ENCODE results near the gene ABCB11. TPM values are rescaled to one million over a fixed set of nuclear protein-coding genes. Genes with fewer than 3 reads are reported as not detected.

The ABCB11 gene
- total and polyA plus RNA-seq, 11 donors, result 0.05 to 0.10 (median 0.09) TPM; not detected in 6

DNA sequence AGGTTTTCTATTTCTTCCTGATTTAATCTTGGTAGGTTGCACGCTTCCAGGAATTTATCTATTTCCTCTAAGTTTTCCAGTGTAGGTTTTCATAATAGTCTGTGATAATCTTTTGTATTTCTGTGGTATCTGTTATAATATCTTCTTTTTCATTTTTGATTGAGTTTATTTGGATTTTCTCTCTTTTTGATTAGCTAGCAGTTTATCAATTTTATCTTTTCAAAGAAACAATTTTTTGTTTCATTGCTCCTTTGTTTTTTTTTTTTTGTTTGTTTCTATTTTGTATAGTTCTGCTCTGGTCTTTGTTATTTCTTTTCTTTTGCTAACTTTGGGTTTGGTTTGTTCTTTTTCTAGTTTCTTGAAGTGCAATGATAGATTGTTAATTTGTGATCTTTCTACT lies 78.7 kb downstream of the ABCB11 start:
- Histone ChIP-seq H3K36me3 (no peaks in the 10 kb centered on the region), H3K4me3 (no peak overlapping the region), H3K27me3 (no peaks in the 10 kb centered on the region), H3K4me1 (no peaks in the 10 kb centered on the region), H3K9me3 (peaks cover 0 to 25% (median 6%) of the 10 kb centered on the region in 12 donors), H3K27ac (no peak overlapping the region)
- ATAC-seq (no peak), DNase-seq (no peak)
- 69 to 73% (median 72%) methylated on average over 1 of the region's 1 CpG for WGBS, 4 donors
- intact Hi-C loops (cut with DNase I), result no loop called here
- TF ChIP-seq POLR2A (IDR thresholded peaks at IDR 0.05), result no peak
- TF ChIP-seq, protein P1, sequence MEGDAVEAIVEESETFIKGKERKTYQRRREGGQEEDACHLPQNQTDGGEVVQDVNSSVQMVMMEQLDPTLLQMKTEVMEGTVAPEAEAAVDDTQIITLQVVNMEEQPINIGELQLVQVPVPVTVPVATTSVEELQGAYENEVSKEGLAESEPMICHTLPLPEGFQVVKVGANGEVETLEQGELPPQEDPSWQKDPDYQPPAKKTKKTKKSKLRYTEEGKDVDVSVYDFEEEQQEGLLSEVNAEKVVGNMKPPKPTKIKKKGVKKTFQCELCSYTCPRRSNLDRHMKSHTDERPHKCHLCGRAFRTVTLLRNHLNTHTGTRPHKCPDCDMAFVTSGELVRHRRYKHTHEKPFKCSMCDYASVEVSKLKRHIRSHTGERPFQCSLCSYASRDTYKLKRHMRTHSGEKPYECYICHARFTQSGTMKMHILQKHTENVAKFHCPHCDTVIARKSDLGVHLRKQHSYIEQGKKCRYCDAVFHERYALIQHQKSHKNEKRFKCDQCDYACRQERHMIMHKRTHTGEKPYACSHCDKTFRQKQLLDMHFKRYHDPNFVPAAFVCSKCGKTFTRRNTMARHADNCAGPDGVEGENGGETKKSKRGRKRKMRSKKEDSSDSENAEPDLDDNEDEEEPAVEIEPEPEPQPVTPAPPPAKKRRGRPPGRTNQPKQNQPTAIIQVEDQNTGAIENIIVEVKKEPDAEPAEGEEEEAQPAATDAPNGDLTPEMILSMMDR (IDR thresholded peaks at IDR 0.05), result no peak

DNA sequence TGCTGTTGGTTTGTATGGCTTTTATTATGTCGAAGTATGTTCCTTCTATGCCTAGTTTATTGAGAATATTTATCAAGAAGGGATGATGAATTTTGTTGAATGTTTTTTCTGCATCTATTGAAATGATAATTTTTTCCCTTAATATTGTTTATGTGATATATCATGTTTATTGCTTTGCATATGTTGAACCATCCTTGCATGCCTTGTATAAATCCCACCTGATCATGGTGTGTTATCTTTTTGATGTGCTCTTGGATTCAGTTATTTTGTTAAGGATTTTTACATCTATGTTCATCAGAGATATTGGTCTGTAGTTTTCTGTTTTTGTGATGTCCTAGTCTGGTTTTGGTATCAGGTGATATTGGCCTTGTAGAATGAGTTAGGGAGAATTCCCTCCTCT lies 79.3 kb downstream of the ABCB11 start:
- 83 to 97% (median 90%) methylated on average over 1 of the region's 1 CpG for WGBS, 4 donors
- Histone ChIP-seq H3K4me3 (no peak overlapping the region), H3K27me3 (no peaks in the 10 kb centered on the region), H3K36me3 (no peaks in the 10 kb centered on the region), H3K4me1 (no peaks in the 10 kb centered on the region), H3K27ac (no peak overlapping the region), H3K9me3 (peaks cover 0 to 25% (median 6%) of the 10 kb centered on the region in 12 donors)
- DNase-seq, result no peak
- no peak for ATAC-seq
- no peak for TF ChIP-seq POLR2A (IDR thresholded peaks at IDR 0.05)
- TF ChIP-seq, protein P1 (IDR thresholded peaks at IDR 0.05), result no peak
- intact Hi-C loops (cut with DNase I), result no loop called here

DNA sequence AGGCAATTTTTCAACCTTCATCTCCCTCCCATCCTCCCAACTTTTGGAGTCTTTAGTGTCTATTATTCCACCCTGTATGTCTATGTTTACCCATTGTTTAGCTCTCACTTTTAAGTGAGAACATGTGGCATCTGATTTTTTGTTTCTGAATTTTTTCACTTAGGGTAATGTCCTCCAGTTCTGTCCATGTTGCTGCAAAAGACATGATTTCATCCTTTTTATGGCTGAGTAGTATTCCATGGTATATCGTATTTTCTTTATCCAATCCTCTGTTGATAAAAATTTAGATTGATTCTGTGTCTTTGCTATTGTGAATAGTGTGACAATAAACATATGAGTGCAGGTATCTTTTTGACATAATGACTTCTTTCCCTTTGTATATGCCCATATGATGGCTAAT lies 81.8 kb downstream of the ABCB11 start:
- H3K4me1 ChIP-seq, result no peaks in the 10 kb centered on the region
- no peak for DNase-seq
- no peak overlapping the region for H3K4me3 ChIP-seq
- no peak for TF ChIP-seq POLR2A (IDR thresholded peaks at IDR 0.05)
- intact Hi-C loops (cut with DNase I), result no loop called here
- 92 to 98% (median 98%) methylated on average over 1 of the region's 1 CpG for WGBS, 4 donors
- H3K9me3 ChIP-seq, result peaks cover 0 to 20% (median 6%) of the 10 kb centered on the region in 12 donors
- H3K27me3 ChIP-seq, result no peaks in the 10 kb centered on the region
- H3K27ac ChIP-seq, result no peak overlapping the region
- no peaks in the 10 kb centered on the region for H3K36me3 ChIP-seq
- ATAC-seq, result no peak

DNA sequence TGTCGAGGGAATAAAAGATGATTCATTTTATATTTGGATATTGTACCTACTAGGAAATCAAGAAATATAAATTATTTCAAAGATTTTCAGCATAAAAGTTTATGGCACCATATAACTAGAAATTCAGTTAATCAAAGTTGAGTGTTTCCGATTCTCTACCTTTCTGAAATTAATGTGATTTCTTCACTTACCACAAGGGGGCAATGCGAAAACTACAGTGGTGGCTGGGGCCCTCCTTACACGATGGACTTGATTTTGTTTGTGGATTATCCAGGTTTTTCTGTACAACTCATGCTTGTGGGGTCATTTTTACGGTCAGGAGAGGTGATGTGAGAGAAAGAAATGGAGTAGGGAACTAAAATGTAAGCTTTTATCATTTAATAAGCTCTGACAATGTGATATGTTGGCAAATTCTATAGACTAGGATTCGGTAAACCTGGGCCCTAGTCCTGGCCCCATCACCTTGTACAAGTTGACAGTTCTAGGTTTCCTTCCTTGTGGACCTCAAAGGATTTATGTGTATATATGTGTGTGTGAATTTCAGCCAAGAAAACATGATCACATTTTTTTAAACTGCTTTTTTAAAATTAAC lies 82.4 kb downstream of the ABCB11 start:
- intact Hi-C loops (cut with DNase I), result no loop called here
- ATAC-seq (no peak), DNase-seq (no peak)
- Histone ChIP-seq H3K36me3 (no peaks in the 10 kb centered on the region), H3K27me3 (no peaks in the 10 kb centered on the region), H3K4me1 (no peaks in the 10 kb centered on the region), H3K9me3 (peaks cover 0 to 17% (median 6%) of the 10 kb centered on the region in 12 donors), H3K4me3 (no peak overlapping the region), H3K27ac (no peak overlapping the region)
- TF ChIP-seq, protein P1 (IDR thresholded peaks at IDR 0.05), result peak in 11 of 12 donors; percentile 16 to 61 (median 45)
- no peak for TF ChIP-seq POLR2A (IDR thresholded peaks at IDR 0.05)
- 61 to 66% (median 64%) methylated on average over 6 of the region's 6 CpGs for WGBS, 4 donors

DNA sequence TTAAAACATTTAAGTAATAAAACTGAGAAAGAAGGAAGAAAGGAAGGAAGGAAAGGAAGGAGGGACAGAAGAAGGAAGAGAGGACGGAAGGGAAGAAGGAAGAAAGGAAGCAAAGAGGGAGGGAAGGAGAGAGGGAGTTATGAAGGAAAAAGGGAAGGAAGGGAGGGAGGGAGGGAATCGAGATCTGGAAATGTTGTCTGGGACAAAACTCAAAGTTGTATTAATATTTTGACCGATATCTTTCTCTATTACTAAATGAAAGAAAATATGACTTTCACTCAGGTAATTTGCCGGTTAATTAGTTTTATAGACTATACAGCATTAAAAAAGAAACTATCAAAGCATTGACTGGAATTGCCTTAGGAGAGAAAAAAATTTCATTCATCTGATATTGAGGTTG lies 85.6 kb downstream of the ABCB11 start:
- DNase-seq (no peak), ATAC-seq (no peak)
- intact Hi-C loops (cut with DNase I), result no loop called here
- no peak for TF ChIP-seq POLR2A (IDR thresholded peaks at IDR 0.05)
- TF ChIP-seq, protein P1 (IDR thresholded peaks at IDR 0.05), result no peak
- no peak overlapping the region for H3K27ac ChIP-seq
- no peak overlapping the region for H3K4me3 ChIP-seq
- H3K27me3 ChIP-seq, result no peaks in the 10 kb centered on the region
- H3K9me3 ChIP-seq, result peaks cover 0 to 5% (median 0%) of the 10 kb centered on the region in 12 donors
- H3K4me1 ChIP-seq, result no peaks in the 10 kb centered on the region
- no peaks in the 10 kb centered on the region for H3K36me3 ChIP-seq
- 28 to 45% (median 35%) methylated on average over 4 of the region's 4 CpGs for WGBS, 4 donors
